ENCODE results near the gene MACF1.

The MACF1 gene

DNA sequence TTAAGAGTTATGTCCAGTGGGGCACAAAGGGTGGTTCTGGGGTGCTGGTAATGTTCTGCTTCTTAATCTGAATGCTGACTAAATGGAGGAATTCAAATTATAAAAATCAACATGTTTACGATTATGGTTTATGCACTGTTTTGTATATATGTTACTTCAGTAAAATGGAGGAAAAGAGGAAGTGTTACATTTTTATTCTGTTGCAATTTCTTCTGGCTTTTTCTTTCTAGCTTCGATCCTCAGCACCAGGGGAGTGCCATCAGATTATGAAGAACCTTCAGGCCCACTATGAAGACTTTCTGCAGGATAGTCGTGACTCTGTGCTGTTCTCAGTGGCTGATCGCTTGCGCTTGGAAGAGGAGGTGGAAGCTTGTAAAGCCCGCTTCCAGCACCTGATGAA is 105.5 kb downstream of the MACF1 start:
- DNase-seq = no peak

DNA sequence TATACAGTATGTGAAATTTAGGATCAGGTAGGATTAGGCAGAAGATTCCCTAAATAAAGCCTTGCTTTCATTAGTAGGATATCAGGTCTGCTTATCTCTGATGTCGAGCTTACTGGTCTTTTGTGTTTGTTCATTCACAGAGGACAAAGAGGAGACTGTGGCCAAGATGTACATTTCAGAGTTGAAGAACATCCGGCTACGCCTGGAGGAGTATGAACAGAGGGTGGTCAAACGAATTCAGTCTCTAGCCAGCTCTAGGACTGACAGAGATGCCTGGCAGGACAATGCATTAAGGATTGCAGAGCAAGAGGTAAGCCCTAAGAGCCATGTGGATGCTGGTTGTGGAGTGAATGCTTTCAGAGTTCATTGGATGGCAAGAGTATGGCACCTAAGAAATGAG is 106.2 kb downstream of the MACF1 start:
- no peak for DNase-seq

DNA sequence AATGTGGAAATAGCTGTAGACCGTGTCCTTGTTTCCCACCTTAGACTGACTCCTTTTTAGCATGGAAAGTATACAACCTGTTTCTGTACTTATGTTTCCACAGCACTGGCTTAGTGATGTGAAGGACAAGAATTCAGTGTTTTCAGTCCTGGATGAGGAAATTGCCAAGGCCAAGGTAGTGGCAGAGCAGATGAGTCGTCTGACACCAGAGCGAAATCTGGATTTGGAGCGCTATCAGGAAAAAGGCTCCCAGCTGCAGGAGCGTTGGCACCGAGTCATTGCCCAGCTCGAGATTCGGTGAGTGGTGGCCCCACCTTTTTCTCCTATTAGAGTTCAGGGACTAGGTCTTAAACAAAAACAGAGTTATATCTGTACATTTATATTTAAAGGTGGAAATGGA is 112.6 kb downstream of the MACF1 start:
- no peak for DNase-seq

DNA sequence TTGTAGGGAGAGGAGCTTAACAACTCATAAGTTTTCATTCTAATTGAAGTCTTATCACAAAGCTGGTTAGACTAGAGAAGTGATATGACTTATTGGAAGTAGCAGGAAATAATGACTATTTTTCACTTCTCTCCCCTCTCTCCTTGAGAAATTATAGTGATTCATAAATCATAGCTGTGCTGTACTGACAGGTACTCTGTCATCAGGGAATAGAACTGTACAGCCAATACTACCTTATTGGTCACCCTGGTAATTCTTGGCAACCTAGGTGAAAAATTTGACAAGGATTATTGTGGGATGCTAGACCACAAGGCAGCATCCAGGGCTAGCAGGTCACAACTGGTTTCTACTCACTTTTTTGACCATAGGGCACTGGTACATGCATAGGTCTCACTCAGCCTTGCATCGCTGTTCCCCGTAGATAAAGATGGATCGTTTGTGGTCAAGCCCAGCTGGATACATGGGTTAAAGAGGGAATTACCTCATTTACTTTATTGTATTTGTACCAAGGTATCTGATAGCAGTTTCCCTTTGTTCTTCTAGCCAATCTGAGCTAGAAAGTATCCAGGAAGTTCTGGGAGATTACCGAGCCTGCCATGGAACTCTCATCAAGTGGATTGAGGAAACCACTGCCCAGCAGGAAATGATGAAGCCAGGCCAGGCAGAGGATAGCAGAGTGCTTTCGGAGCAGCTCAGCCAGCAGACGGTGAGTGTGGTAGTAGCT is 113.6 kb downstream of the MACF1 start:
- DNase-seq = no peak

DNA sequence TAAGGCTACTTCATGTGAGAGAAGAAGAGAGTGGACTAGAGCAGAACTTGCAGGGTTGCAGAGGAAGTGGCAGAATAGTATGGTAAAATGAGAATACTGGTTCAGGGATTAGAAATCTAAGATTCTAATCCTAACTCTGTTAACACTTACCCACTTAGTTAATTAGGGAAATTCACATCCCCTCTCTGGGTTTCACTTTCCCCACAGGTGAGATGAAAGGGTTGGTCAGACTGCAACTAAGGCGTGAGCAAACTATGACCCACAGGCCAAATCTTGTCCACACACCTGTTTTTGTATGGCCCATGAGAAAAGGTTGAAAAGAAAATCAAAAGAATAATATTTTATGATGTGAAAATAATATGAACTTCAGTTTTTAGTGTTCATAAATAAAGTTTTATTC is 117.5 kb downstream of the MACF1 start:
- DNase-seq = no peak

DNA sequence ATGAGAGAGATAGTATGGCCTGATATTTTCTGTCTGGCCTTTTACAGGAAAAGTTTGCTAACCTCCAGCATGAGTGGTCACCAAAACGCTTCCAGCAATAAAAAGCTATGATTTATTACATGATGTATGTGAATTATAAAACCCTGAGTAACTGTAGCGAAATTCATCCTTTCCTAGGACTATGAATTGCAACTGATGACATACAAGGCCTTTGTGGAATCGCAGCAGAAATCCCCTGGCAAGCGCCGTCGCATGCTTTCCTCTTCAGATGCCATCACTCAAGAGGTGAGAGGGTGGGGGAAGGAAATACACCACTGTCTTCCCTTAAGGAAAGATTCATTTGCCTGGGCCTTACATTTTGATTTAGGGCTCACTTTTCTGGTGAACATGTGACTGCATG is 117.9 kb downstream of the MACF1 start:
- DNase-seq = no peak

DNA sequence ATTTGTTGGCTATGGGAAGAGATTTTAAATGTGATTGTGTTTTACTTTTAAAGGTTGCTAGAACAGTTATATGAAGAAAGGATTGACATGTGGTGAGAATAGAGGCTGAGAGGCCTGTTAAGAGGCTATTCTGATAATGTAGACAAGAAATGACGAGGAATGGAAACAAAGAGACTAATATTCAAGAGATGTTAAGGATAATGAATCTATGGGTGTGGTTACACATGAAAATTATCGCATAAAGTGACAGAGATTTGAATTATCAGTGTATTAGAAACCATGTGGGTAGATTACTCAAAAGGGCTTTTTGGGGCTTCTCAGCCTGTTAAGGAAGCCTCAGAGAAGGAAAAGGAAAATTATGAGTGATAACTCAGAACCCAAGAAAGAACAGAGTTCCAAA is 120.4 kb downstream of the MACF1 start:
- DNase-seq = no peak

DNA sequence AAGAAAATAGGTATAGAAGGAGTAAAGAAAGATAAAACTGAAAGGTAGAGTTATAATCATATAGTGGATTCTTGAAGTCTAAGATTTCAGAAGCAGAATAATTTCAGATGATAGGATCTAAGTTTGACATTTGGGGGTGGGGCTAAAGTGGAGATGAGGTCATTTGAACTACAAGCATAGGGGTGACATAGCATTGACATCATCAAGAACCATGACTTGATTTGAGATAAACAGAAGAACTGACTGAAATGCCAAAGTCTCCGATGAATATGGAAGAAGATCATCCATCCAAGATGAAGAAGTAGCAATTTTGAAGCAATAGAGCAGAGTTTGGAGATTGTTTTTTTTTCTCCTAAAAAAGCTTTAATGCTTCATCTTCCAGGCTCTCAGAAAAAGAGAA is 122.3 kb downstream of the MACF1 start:
- peak in 1 of 2 donors; percentile 7 for DNase-seq

DNA sequence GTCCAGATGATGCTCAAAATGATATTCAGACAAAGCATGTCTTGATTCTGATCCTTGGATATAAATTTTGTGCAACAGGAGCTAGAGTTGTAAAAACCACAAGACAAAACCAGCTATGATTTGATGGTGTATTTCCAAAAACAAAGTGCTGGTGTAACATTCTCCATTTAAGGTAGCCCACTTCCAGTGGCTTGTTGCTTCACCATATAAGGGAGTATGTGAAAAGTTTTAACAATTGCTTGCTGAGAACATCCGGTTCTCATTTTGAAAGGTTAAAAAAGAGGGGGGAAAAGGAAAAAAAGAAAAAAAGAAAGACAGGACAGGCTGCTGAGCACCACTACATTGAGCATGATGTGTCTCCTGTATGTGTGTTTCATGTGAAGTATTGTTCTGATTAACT is 123.6 kb downstream of the MACF1 start:
- peak in 1 of 2 donors; percentile 38 for DNase-seq

DNA sequence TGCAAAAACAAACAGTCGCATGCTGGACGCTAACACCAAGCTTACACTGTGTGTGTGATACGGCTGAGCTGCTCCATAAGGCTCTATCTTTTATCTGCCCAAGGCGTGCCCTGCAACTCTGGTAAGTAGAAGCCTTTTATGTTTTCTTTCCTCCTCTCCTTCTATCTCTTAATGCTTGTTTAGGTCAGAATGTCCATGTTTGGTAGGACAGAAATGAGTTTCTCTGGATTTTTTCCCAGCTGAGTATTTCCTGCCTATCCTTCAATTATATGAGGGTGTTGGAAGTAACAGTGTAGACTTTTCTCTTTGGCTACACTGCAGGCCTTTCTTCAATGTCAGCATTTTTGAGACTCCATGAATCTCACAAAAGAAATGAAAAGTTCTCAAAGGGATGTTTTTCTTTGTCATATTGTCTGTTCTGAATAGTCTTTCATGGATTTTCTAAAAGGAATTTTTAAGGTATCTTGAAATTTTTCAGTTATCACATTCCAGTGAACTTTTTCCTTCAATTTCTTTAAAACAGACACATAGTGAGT is 124.2 kb downstream of the MACF1 start:
- no peak for DNase-seq

DNA sequence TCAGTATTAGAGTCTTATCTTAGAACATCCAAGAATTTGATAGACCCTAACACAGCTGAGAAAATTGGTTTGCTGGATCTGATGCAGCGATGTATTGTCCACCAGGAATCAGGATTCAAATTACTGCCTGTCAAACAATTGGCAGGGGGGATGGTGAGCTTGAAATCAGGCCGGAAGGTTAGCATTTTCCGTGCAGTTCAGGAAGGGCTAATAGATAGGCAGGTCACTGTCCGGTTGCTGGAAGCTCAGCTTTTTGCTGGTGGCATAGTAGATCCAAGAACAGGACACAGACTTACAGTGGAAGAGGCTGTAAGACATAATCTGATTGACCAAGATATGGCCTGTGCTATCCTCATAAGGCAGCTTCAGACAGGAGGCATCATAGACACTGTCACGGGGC is 127.2 kb downstream of the MACF1 start:
- DNase-seq = no peak

DNA sequence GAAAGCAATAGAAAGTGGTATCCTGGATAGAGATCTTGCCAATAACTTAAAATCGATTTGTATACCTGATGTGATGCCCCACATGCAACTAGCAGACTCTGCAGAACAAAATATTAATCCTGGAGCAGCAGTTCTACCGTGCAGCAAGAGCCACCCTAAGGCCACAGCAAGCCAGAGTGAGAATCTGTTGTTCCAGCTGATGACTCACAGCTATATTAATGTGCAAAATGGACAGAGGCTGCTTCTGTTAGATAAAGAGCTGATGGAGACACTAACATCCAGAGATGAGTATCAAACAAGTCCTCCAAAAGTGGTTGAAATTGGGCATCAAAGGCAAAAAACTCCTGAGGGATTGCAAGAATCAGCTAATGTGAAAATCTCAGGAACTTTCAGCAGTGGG is 127.8 kb downstream of the MACF1 start:
- no peak for DNase-seq

DNA sequence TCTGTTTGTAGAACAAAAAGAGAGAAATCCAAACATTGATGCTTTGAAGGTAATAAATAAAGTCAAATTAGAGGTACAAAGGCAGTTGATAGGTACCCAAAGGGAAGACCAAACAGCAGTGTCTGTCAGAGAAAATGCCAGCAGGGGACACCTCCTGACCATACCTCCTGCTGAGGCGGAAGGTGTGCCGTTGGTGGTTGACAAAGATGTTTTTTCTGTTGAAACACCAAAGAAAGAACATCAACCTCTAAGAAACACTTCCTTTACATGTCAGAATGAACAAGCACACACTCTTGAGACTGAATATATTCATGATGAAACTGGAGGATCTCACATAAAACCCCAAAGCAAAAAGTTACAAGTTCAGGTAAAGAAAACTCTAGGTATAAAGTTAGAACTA is 128.3 kb downstream of the MACF1 start:
- peak in 1 of 2 donors; percentile 16 for DNase-seq

DNA sequence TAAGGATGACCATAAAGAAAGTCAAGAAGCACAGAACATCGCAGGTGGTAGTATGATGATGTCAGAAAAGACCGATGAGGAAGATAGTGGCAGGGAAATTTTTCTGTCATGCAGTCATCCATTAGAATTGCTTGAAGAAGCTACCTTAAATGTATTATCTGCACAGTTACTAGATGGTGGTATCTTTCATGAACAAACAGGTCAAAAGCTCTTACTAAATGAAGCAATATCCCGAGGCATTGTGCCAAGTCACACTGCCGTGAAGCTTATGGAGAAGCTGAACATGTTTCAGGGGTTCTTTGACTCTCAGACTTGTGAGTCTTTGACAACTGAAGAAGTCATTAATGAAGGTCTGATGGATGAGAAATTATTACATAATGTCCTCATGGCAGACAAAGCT is 128.8 kb downstream of the MACF1 start:
- no peak for DNase-seq

DNA sequence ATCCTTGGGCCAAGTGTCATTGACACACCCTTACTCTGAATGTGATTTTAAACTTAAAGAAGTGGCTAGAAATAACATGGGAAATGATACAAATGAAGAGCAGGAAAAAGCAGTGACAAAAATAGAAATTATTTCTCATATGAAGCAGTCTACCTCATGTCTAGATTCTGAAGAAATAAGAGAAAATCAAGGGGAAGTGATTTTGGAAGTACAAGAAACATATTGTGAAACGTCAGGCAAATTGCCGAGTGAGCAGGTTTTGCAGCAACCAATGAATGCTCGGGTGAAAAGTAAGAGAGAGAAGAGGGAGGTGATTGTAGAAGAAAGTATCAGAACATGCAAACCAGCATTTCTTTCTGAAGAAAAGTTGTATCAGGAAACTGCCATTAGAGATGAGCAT is 130.7 kb downstream of the MACF1 start:
- no peak for DNase-seq

DNA sequence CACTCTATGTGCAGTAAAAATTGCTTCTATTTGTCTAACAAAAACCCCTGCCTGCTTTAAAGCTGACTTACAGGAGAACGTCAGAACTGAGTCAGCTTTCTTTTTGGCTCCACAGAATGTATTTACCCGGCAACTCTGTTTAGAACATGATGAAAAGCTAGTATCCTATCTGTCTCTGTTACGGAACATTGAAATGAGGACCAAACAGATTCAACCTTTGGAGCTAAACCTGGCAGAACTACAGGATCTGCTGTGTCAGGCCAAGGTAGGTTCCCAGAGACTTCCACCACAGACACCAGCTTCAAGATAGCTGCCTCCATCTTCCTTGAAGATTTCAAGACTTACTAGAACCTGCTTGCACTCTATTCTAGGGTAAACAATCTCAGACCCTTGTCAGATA is 132.6 kb downstream of the MACF1 start:
- no peak for DNase-seq

DNA sequence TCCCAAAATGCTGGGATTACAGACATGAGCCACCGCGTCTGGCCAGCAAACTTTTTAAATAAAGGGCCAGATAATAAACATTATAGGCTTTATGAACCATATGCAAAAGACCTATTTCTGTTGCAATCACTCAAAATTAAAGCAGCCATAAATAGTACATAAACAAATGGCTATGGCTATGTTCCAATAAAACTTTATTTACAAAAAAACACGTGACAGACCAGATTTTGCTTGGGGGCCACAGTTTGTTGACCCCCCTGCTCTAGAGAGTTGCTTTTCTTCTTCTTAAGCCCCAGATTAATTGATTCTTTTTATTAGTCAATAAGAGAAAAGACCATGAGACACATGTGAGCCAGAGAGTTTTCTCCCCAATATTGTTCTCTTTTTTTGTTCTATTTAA is 138.3 kb downstream of the MACF1 start:
- no peak for DNase-seq

DNA sequence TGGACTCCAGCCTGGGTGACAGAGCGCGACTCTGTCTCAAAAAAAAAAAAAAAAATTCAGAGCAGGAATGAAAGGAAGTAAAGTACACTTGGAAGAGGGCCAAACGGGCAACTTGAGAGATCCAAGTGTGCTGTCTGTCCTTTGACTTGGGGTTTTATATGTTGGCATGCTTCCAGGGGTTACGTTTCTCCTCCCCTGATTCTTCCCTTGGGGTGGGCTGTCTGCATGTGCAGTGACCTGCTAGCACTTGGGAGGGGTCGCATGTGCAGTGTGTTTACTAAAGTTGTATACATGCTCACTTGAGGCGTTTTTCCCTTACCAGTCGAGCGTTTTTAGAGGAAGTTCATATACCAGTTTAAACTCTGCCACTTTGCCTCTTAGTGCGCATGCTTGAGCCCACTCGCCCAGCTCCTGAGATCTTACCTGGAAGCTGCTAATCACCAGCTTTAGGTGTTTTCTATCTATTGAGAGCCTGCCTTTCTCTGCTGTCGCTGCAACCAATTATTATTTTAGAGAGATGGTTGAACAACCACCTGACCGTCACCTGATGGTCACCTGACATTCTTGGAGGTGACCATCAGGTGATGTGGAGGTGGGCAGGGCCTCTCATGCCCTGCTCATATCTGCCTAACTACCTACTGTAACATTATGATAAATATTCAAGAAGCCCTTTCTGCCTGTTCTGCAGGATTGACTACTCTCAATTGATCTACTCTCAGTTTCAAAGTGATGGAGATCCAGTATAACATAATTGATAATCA is 140.1 kb downstream of the MACF1 start:
- no peak for DNase-seq

DNA sequence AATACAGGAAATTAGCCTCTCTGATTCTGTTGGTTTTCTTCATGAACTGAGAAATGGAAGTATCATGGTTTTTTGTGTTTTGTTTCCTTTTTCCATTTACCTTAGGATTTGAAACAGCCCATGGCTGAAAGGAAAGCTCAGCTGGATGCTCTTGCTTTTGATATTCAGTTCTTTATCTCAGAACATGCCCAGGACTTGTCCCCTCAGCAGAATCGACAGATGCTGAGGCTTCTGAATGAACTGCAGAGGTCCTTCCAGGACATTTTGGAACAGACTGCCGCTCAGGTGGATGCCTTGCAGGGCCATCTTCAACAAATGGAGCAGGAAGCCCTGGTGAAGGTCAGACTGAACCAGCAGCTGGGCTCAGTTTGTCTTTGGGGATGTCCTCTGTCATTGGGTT is 142.4 kb downstream of the MACF1 start:
- DNase-seq = no peak

DNA sequence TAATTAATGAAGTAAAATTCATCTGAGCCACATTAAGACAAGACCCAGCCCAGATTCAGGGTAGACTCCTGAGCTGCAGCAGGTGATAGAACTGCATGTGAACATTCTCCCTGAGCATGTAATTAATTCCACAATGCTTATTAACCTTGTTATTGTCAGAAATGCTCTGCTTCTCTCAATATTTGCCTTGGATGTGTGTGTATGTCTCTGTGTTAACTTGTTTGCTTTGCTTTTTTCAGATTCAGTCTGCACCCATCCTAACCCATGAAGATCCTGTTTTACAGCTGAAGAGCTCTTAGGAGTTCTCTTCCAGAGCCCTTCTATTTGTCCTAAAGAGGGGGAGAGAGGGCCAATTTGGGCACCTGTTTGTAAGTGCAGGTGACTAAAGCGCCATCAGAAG is 143.8 kb downstream of the MACF1 start:
- no peak for DNase-seq

DNA sequence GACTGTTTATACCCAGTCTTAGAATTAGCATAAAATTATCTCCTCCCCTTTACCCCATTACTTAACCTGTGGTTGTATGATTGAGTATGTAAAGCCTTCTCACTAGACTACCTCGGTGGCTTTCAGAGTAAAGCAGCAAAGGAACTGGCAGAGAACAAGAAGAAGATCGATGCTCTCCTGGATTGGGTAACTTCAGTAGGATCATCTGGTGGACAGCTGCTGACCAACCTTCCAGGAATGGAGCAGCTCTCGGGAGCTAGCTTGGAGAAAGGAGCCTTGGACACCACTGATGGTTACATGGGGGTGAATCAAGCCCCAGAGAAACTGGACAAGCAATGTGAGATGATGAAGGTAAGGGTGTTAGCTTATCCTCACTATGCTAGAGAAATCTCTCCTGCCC is 148.4 kb downstream of the MACF1 start:
- DNase-seq = no peak

DNA sequence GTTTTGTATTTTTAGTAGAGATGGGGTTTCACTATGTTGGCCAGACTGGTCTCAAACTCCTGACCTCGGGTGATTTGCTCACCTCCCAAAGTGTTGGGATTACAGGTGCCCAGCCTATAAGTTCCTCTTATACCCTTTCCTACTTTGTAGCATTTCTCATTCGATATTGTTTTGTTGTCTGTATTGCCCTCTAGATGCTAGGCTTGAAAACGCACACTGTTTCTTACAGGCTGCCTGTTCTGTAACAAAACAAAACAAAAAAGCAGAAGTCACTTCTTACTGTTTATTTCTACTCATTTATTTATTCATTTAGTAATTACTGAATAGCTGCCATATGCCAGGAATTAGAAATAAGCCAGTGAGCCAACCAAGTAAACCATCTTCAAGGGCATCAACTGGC is 150.1 kb downstream of the MACF1 start:
- no peak for DNase-seq

DNA sequence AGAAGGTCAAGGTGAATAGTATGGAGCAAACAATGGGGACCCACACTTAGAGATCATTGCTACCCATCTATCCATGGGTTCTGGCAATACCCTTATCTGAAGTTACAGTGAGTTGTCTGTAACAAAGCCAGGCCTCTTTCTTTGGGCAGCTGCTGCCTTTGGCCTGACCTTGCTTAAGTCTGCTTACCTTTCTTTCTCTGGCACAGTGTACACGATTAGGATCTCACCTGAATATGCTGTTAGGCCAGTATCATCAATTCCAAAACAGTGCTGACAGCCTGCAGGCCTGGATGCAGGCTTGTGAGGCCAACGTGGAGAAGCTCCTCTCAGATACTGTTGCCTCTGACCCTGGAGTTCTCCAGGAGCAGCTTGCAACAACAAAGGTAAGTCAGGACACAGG is 154.0 kb downstream of the MACF1 start:
- DNase-seq = no peak

DNA sequence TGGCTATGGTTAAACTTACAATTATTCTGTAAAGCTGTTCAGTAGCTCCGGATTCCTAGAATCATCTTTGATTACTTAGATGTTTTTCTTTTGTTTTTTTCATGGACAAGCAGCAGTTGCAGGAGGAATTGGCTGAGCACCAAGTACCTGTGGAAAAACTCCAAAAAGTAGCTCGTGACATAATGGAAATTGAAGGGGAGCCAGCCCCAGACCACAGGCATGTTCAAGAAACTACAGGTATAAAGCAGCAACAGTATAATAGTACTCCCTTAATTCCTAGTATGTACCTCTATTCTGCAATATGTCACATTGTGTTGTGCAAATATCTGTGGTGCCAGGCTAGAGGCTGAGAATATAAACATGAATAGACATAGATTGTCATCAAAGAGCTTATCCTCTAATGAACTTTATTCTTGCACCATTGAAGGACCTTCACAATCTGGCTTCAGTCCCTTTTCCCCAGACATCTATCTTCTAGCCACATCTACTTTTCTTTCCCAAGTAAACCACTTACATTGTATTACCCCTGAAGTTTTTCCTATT is 154.6 kb downstream of the MACF1 start:
- no peak for DNase-seq
